ENCODE results near the gene SDHD.

SDHD gene

DNA sequence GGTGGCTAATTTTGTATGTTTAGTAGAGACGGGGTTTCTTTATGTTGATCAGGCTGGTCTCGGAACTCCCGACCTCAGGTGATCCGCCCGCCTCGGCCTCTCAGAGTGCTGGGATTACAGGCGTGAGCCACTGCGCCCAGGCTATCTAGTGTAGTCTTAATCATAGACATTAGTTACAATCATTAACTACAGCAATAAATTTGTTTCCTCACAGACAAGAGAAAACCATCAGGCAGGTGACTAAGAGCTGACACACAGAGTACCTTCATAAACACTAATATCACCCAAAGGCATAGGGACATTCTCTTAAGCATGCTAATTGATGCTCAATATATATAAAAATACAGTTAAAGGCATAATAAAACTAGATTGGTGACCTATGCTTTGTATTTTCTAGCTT, 19.4 kb downstream of the SDHD start:
- DNase-seq: no peak

DNA sequence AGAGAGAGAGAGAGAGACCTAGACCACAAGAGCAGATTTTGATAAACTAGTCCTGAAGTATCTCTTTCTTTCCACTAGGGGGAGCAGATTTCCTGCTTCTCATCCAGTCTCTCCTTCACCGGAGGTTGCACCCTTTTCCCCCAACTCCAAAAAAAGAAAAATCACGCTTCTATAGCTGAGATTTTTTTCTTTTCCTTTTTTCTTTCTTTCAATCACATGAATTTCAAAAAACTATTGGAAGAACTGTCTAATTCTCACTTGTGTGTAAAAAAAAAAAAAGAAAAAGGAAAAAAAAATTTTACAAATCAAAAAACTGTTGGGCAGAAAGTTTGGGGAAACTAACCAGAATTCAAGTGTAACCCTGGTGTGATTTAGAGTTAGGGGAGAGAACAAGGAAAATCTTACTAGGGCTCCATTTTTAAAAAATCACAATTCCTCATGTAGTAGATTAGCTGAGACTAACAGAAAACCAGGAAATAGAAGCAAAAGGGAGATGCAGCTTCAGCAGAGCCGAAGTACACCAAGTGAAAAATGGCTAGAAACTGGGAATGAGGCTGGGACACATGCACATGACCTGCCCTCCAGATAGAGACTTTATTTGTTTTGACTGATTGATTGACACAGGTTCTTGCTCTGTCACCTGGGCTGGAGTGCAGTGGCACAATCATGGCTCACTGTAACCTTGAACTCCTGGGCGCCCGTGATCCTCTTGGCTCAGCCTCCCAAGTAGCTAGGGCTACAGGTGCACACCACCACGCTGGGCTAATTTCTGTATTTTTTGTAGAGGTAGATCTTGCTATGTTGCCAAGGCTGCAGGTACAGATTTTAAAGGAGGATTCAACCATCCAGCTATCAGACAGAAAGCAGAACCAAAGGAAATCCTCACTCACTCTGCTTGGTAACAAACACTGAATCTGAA, 27.1 kb downstream of the SDHD start:
- no peak for DNase-seq

DNA sequence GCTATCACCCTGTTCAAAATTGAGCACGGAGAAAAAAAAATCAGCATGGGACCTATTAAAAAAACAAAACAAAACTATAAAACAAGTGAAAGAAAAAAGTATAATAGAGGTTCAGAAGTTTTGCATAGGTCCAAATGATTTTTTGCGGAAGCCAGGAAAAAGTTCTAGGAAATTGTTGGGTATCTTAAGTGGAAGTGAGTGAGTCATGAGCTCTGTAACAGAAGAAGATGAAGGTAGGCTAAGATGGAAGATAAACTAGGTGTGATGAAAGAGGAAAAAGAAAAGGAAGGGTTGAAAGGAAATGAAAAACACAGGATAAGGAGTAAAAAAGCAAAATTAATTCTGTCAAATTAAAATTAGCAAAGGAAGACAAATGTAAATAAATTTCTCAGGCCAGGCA, 27.8 kb downstream of the SDHD start:
- no peak for DNase-seq

DNA sequence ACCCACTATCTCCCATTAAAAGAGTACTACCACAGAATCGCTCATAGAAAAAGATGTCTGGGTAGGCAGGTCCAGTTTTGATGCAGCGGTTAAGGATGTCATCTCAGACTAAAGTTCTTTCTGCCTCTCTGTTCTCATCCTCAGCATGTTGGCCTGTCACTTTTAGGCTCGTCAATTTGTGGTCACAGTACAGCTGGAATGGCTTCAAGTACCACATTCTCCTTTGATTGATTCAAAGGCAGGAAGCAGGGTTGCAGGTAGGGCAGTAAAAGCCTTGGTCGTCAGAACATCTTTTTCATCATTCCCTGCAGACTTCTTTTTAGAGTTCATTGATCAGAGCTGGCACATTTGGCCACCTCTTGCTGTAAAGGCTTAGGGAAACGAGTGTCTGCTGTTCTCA, 28.7 kb downstream of the SDHD start:
- DNase-seq: no peak

DNA sequence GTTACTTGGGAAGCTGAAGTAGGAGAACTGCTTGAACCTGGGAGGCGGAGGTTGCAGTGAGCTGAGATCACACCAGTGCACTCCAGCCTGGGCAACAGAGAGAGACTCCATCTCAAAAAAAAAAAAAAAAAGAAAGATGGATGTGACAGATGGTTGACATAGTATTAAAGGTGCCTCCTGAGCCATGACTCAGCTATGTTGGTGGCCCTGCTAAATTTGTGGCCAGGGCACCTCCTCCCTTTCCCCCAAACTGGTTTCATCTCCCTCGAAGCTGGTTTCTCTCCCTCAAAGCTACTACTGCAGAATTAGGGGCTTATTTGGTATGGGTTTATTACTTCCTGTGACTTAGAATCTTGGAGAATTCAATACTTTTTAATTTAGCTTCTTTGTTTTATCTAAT, 31.5 kb downstream of the SDHD start:
- DNase-seq: no peak

DNA sequence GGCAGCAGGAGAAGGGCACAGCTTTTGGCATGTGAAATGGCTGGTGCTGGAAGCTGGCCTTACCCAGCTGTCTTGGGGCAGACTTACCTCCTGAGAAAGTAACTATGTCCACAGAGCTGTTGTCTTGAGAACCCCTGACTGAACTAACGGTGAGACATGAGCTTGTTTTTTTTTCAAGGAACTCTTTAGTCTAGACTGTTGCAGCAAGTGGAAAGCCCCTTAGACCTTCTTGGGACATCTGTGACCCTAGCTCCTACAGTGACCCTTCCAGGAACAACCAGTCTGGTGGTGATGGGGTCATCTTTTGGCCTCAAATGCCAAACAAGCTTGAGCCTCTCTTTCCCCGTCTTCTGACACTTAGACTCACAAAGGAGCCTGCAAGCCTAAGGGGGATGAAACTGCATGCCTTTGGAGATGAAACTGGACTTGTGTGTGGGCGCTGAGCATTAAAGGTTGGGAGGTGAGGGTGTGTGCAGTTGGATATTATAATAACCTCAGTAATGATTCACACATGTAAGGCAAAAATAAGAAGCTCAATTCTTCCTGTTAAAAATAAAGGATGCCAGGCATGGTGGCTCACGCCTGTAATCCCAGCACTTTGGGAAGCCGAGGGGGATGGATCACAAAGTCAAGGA, 35.4 kb downstream of the SDHD start:
- DNase-seq: no peak

DNA sequence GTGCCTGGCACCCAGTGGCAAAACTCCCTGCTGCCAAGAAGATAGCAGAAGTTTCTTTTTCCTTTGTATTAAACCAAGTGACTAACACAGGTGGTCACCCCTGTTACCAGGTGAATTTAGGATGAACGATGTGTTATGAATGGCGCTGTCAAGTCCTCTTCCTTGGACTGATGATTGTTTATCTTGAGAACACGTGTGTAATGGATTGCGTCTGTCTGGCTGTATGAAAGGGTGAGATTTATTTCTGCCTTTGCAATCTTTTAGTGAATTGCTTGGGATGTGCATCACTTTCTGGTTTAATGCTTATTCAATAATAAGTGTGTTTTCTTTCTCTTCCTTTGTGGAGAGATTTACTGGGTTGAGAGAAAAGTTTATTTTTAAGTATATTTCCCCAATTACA, 36.5 kb downstream of the SDHD start:
- DNase-seq: no peak

DNA sequence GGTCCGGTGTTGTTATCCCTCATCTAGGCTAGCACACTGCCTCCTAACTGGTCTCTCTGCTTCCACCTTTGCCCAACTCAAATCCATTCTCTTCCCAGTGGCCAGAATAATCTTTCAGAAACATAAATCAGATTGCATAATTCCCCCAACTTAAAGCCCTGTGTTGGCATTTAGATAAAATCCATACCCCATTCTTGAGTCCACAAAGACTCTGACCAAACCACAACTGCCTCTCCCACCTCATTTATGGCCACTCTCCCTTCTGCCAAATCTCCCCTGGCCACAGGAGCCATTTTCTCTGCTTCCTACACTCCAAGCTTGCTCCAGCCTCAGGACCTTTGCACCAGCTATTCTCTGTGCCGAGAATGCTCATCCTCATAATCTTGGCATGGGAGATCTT, 40.4 kb downstream of the SDHD start:
- no peak for DNase-seq

DNA sequence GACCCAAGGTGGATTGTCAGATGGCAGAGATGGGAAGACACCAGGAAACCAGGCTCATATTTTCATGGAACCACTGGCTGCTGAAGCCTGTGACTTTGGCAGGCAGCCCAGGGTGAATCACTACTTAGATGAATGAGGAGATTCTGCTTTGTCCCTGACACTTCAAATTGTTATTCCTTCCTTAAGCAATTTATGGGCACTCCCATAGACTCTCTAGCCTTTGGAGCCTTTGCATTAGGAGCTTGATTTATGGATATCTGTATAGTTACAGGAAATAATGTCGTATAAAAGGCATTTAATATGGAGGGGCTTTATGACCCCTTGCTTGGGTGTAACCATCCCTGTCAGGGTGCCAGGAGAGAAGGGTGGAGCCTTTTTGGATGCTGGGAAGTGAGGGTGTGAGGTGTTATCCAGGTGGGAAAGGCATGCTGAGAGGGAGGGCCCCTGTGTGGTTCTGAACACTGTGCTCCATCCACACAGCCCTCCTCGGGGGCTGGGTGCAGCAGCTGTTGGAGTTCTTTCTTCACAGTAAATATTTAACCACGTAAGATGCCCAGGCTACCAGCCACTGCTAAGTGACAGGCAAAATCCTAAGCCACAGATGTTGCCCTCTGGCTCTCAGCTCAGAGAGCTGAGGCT, 41.9 kb downstream of the SDHD start:
- no peak for DNase-seq

DNA sequence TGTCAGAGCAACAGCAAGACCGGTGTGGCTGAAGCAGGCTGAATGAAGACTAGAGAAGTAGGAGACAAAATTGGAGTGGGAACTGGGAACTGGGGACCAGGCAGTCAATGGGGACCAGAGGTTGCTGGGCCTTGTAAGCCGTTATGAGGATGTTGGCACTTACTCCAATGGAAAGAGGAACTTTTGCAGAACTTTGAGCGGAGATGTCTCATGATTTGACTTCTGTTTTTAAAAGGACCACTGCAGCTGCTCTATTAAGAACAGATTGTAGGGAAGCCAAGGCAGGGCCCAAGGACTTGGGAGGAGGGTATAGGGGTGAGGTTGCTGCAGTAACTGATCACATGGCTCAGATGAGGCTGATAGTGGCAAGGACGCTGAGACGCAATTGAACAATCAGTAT, 43.0 kb downstream of the SDHD start:
- no peak for DNase-seq

DNA sequence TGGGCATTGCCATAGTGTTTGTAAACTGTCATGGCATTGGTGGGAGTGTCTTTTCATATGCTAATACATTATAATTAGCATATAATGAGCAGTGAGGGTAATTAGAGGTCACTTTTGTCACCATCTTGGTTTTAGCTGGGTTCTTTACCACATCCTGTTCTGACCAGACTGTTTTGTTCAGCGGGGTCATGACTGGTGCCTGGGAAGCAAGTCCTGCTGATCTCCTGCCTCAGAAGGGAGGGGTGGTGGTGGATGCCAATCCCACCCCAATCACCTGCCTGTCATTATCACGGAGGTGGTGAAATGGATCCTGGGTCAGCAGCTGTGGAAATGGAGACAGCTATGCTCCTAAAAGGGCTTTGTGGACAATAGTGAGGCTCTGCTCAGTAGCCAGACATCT, 46.1 kb downstream of the SDHD start:
- DNase-seq: no peak

DNA sequence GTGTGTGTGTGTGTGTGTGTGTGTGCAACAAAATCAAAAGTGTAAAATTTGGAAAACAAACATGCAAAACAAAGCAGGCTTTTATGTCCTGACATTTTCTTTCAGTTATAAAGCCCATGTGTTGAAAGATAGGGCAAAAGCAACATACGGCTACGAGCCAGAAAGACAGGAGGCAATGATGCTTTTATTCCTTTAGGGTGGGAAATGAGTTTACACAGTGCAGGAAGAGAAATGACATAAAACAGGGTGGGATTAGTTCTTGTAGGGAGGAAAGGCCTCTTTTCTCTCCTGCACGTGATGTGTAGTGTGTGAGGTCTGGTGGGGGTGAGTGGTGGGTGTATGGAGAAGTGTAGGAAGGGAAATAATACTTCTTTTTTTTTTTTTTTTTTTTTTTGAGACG, 47.8 kb downstream of the SDHD start:
- no peak for DNase-seq

DNA sequence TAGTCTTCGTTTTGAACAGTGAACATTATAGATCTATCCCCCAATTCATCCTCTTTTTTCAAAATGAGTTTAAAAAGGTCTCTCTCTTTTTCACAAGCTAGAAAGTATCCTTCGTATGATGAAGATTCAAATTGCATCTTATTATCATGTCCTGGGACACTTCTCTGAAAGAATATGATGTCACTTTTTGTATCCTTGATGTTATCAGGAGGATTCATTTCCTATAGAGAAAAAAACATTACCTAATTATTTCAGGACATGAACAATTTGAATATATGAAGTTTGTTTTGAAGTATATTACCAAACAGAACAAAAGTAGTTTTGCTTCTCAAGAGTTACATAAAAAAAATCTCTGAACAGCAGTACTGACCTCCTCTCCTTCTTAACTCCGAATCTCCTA, 56.9 kb downstream of the SDHD start:
- DNase-seq: no peak

All from stimulated activated CD4-positive, alpha-beta T cell treated with anti-CD3 and anti-CD28 coated beads, Interleukin-1b, Interleukin-23, amount 100 ng/mL, for 48 hours (primary cell).